DOHH2 (cell line): ENCODE results near the gene MAPK8IP2.

Experiments
- CTCF ChIP-seq: fragments of 200-600 bp; sonication (generic); IDR thresholded peaks from one replicate; pipeline ENCODE4 v1.5.1; 2014; ENCODE audit warnings: antibody characterized with exemption, mild to moderate bottlenecking, low read depth, low read length; ENCODE audit not compliant: poor library complexity, severe bottlenecking
- EZH2phosphoT487 ChIP-seq: fragments of 200-600 bp; sonication (generic); IDR thresholded peaks from 2 replicates; pipeline ENCODE4 v1.6.1; 2017; ENCODE audit warnings: borderline replicate concordance, mild to moderate bottlenecking, antibody characterized with exemption, low read length, moderate library complexity, mixed read lengths

GRCh38 chr22:50605613-50606074 is 5.1 kb downstream of the MAPK8IP2 start:
- TF ChIP-seq CTCF: no peak
- no peak for TF ChIP-seq EZH2phosphoT487
